LNCAP (cell line): ENCODE data around the gene KLK11.

Experiments
- CTCF ChIP-seq: fragments of 450-650 bp; IDR thresholded peaks from 2 replicates; pipeline ENCODE4 v1.5.1; 2017; ENCODE audit warnings: mild to moderate bottlenecking

The KLK11 gene, protein sequence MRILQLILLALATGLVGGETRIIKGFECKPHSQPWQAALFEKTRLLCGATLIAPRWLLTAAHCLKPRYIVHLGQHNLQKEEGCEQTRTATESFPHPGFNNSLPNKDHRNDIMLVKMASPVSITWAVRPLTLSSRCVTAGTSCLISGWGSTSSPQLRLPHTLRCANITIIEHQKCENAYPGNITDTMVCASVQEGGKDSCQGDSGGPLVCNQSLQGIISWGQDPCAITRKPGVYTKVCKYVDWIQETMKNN

DNA sequence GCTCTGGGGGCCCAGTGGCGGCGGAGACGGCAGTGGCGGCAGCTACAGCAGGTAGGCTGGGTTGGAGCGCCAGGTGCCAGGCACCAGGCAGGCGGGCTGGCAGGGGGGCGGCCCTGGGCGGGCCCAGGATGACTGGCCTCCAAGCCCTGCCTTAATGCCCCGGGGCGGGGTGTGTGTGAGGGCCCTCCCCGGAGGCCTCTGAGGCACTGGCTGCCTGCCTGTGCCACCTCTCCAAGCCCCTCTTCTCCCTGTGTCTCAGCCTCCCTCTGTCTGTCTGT, at the start of gene KLK11:
Gene KLK11 (minus strand): TSS at position 63 of the 278 bp plus-strand sequence. CDS start 985 bp downstream, outside the sequence.
- no peak for TF ChIP-seq CTCF

- no peak for TF ChIP-seq CTCF
Measured at GRCh38 chr19:51075998-51076397, 49.6 kb upstream of the KLK11 start.

DNA sequence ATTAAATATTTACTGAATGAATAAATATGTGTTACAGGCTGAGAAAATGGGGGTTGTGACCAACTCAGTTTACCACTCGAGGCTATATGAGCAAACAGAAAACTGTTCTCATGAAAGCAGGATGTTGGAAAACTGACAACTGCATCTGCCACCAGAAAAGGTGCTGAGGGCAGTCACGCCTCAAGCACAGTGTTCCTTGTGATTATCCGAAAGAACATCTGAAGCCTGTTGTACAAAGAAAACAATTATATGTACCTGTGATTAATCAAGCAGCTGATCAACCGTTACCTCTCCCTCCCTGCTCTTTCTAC, 44.6 kb upstream of the KLK11 start:
- TF ChIP-seq CTCF, result no peak

DNA sequence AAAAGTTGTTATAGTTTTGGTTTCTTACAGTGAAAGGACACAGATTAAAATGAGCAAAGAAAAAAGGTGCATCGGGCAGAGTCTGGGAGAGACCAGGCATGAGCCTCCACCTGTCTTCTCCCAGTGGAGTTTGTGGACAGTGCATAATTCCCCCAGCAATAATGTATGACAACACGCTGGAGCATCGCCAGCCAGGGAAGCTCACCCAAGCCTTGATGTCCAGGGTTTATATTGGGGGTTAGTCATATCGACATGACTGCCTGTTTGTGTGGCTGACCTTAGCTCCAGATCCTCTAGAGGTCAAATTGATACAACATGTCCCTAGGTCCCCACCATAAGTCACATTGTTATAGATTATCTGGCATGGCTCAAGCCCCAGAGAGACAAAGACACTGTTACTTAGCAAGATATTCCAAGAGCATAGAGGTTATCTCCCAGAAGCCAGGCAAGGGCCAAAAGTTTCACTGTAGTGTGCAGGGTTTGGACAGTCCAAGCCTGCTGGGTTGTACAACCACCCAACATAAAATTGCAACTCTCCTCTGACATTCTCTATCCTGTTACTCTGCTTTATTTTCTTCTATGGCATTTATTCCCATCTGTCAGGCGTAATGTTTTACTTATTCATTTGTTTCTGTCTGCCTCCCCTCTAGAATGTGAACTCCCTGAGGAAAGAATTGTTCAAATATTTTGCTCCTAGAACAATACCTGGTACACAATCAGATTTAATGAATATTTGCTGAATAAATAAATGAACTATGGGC, 44.1 kb upstream of the KLK11 start:
- TF ChIP-seq CTCF, result no peak

GRCh38 chr19:51066393-51067186, 40.2 kb upstream of the KLK11 start:
- no peak for TF ChIP-seq CTCF

GRCh38 chr19:51065221-51065960, 39.0 kb upstream of the KLK11 start:
- no peak for TF ChIP-seq CTCF

DNA sequence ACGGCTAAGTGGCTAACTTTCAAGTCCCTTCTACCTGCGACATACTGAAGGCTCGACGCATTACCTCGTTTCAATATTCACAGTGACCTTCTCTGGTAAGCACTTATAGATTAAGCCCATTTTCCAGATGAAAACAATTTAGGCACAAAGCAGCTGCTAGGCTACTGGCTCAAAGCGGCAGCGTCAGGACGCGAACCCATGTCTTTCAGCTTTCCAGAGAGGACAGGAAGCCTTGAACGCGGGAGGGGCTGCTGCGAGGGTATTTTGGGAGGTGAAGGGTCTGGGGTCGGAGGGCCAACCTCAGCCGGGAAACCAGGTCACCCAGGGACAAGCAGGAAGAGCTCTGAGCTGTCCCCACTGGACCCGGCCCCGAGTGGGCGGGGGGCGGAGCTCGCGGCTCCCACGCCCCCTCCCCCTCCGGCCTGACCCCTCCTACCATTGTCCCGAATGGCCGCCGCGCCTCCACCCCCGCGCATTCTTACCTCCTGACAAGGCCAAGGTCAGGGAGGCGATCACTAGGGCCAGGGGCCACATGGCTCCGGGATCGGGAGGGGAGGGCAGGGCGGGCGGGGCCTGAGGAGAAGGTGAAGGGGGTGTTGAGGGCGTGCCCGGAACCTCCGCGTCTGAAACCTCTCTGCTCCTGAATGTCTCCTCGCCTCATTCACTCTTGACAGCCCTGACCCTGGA, 38.3 kb upstream of the KLK11 start, which contains the start of gene KLK13:
Gene KLK13 (minus strand): TSS at position 559 of the 687 bp plus-strand sequence. CDS start 25 bp downstream, at position 534.
- TF ChIP-seq CTCF, result no peak
